AG04450 (cell line): Measurements from ENCODE around the gene EXOC1. TPM values are rescaled to one million over a fixed set of nuclear protein-coding genes. Genes with fewer than 3 reads are reported as not detected.

ENCODE experiments used
- CTCF ChIA-PET: fragments of 300-600, 350-600 bp; formaldehyde crosslinking; extraction: SDS; loops from one replicate; lab custom pipeline; 2022; ENCODE audit warnings: antibody characterized with exemption, inconsistent platforms; lab: Charles Lee
- POLR2A ChIA-PET: fragments of 350-600 bp; formaldehyde crosslinking; extraction: SDS; loops from one replicate; lab custom pipeline; 2021; ENCODE audit warnings: antibody characterized with exemption, inconsistent platforms; lab: Yijun Ruan, JAX
- DNase-seq: peaks from one replicate; pipeline ENCODE4 v3.0.0-alpha.2; 2011; ENCODE audit warnings: low read depth, low spot score
- H3K27ac ChIP-seq: one replicate; pipeline ENCODE4 v1.5.1; 2012; ENCODE audit warnings: low read depth, low read length, control low read depth
- H3K27me3 ChIP-seq: one replicate; pipeline ENCODE4 v1.6.0; 2012; ENCODE audit warnings: low read length; ENCODE audit not compliant: control insufficient read depth, insufficient read depth
- H3K4me3 ChIP-seq: 2 replicates; pipeline ENCODE4 v1.5.1; 2011; ENCODE audit warnings: mild to moderate bottlenecking, low read depth, low read length, control low read depth
- H3K9me3 ChIP-seq: 2 replicates; pipeline ENCODE4 v1.5.1; 2012; ENCODE audit warnings: low read length; ENCODE audit not compliant: control insufficient read depth, insufficient read depth
- CTCF ChIP-seq: IDR thresholded peaks from 2 replicates; pipeline ENCODE4 v1.5.1; 2011; ENCODE audit warnings: low read depth, low read length, control low read depth, inconsistent platforms
- polyA plus RNA-seq: library from polyadenylated mRNA; depleted of rRNA; stranded (reverse); fragments of >200 nt; gene quantifications from 2 replicates; pipeline ENCODE4 v1.2.3, GENCODE V29; 2011

The EXOC1 gene
- polyA plus RNA-seq, 1 experiment: 35.2 TPM

- no peaks in the 10 kb centered on the region for H3K9me3 ChIP-seq
- H3K27ac ChIP-seq: no peak overlapping the region
- H3K27me3 ChIP-seq: no peaks in the 10 kb centered on the region
- no peak for DNase-seq
- CTCF ChIA-PET: no interaction called here
- POLR2A ChIA-PET: no interaction called here
- TF ChIP-seq CTCF: no peak
- H3K4me3 ChIP-seq: no peak overlapping the region
These were observed 54.0 kb downstream of the EXOC1 start for GRCh38 chr4:55907469-55907868.

- CTCF ChIA-PET: no interaction called here
- no peak for DNase-seq
- Histone ChIP-seq H3K27me3 (no peaks in the 10 kb centered on the region), H3K27ac (no peak overlapping the region), H3K9me3 (no peaks in the 10 kb centered on the region), H3K4me3 (no peak overlapping the region)
- POLR2A ChIA-PET: no interaction called here
- no peak for TF ChIP-seq CTCF
These were observed 56.7 kb downstream of the EXOC1 start for GRCh38 chr4:55910140-55910539.

- Histone ChIP-seq H3K27ac (no peak overlapping the region), H3K9me3 (no peaks in the 10 kb centered on the region), H3K27me3 (no peaks in the 10 kb centered on the region), H3K4me3 (no peak overlapping the region)
- ChIA-PET POLR2A (no interaction called here), CTCF (no interaction called here)
- TF ChIP-seq CTCF: no peak
- DNase-seq: no peak
These were observed 58.8 kb downstream of the EXOC1 start for GRCh38 chr4:55912249-55912648.

- ChIA-PET POLR2A (no interaction called here), CTCF (interaction anchor here (1.2 kb wide), 1 partner anchor 28 kb away, joined by 4 read pairs; the partner anchor contains the start of gene CEP135)
- no peak for DNase-seq
- Histone ChIP-seq H3K27me3 (no peaks in the 10 kb centered on the region), H3K9me3 (no peaks in the 10 kb centered on the region), H3K4me3 (no peak overlapping the region), H3K27ac (no peak overlapping the region)
- no peak for TF ChIP-seq CTCF
These were observed 67.1 kb downstream of the EXOC1 start for GRCh38 chr4:55920571-55920970.

- no peak for DNase-seq
- no peaks in the 10 kb centered on the region for H3K9me3 ChIP-seq
- ChIA-PET CTCF (interaction anchor here (1.2 kb wide), 1 partner anchor 28 kb away, joined by 4 read pairs; the partner anchor contains the start of gene CEP135), POLR2A (no interaction called here)
- no peak overlapping the region for H3K27ac ChIP-seq
- no peaks in the 10 kb centered on the region for H3K27me3 ChIP-seq
- H3K4me3 ChIP-seq: no peak overlapping the region
- no peak for TF ChIP-seq CTCF
These were observed 67.6 kb downstream of the EXOC1 start for GRCh38 chr4:55921093-55921492.
